H1 (cell line): Measurements from ENCODE around the gene GAST.

Experiments used
- BACH1 ChIP-seq: IDR thresholded peaks from 2 replicates; pipeline ENCODE4 v1.6.1; 2012; ENCODE audit warnings: low read length, improper control_type of control experiment
- EGR1 ChIP-seq: IDR thresholded peaks from 2 replicates; pipeline ENCODE4 v1.6.1; 2011; ENCODE audit warnings: low read depth, low read length, borderline replicate concordance
- EP300 ChIP-seq, 2 experiments: IDR thresholded peaks; 1 replicate in 1 of 2; 2 replicates in 1 of 2; pipeline ENCODE4 v1.6.1; 2011 to 2012; ENCODE audit warnings: low read depth in 2 of 2, low read length in 2 of 2, mild to moderate bottlenecking in 2 of 2, borderline replicate concordance in 1 of 2, inconsistent platforms in 1 of 2, moderate library complexity in 1 of 2
- EZH2 ChIP-seq: fragments of 200-600 bp; sonication (generic); IDR thresholded peaks from 2 replicates; pipeline ENCODE4 v1.7.1; 2012; ENCODE audit warnings: low read depth, mild to moderate bottlenecking, moderate library complexity, low read length, inconsistent platforms; ENCODE audit not compliant: severe bottlenecking
- GABPA ChIP-seq: IDR thresholded peaks from 2 replicates; pipeline ENCODE4 v1.6.1; 2011; ENCODE audit warnings: mild to moderate bottlenecking, low read length, moderate library complexity, borderline replicate concordance; ENCODE audit not compliant: insufficient read depth
- RXRA ChIP-seq: IDR thresholded peaks from 2 replicates; pipeline ENCODE4 v1.6.1; 2011; ENCODE audit warnings: low read depth, mild to moderate bottlenecking, low read length, moderate library complexity; ENCODE audit not compliant: insufficient read depth
- SIN3A ChIP-seq, 2 experiments: IDR thresholded peaks in 1 of 2; conservative IDR thresholded peaks in 1 of 2; 2 replicates each; pipeline ENCODE4 v1.6.1; 2011 to 2012; ENCODE audit warnings: low read length in 2 of 2, improper control_type of control experiment in 1 of 2, low read depth in 1 of 2, mild to moderate bottlenecking in 1 of 2
- SRF ChIP-seq: IDR thresholded peaks from 2 replicates; pipeline ENCODE4 v1.6.1; 2011; ENCODE audit warnings: mild to moderate bottlenecking, low read depth, low read length, moderate library complexity
- TCF12 ChIP-seq: IDR thresholded peaks from 2 replicates; pipeline ENCODE4 v1.6.1; 2011; ENCODE audit warnings: low read depth, mild to moderate bottlenecking, low read length
- ZNF274 ChIP-seq: IDR thresholded peaks from 2 replicates; pipeline ENCODE4 v1.7.0; 2012; ENCODE audit warnings: low read length, borderline replicate concordance; ENCODE audit errors: extremely low read depth
- TF ChIP-seq, protein P1 (sequence below), 3 experiments: IDR thresholded peaks; 1 replicate in 2 of 3; 2 replicates in 1 of 3; pipeline versions ENCODE4 v1.5.1 to v1.6.1; 2011; ENCODE audit warnings: low read length in 3 of 3, mild to moderate bottlenecking in 3 of 3, inconsistent platforms in 2 of 3, low read depth in 1 of 3, moderate library complexity in 1 of 3; ENCODE audit not compliant: insufficient read depth in 1 of 3; ENCODE audit errors: control extremely low read depth in 1 of 3
- TF ChIP-seq, protein P2 (sequence below): IDR thresholded peaks from 2 replicates; pipeline ENCODE4 v1.6.1; 2012; ENCODE audit warnings: inconsistent platforms
- TF ChIP-seq, protein P3 (sequence below): IDR thresholded peaks from 2 replicates; pipeline ENCODE4 v1.6.1; 2012; ENCODE audit warnings: low read length, inconsistent platforms
- TF ChIP-seq, protein P4 (sequence below): IDR thresholded peaks from 2 replicates; pipeline ENCODE4 v1.6.1; 2011; ENCODE audit warnings: low read length, improper control_type of control experiment

DNA sequence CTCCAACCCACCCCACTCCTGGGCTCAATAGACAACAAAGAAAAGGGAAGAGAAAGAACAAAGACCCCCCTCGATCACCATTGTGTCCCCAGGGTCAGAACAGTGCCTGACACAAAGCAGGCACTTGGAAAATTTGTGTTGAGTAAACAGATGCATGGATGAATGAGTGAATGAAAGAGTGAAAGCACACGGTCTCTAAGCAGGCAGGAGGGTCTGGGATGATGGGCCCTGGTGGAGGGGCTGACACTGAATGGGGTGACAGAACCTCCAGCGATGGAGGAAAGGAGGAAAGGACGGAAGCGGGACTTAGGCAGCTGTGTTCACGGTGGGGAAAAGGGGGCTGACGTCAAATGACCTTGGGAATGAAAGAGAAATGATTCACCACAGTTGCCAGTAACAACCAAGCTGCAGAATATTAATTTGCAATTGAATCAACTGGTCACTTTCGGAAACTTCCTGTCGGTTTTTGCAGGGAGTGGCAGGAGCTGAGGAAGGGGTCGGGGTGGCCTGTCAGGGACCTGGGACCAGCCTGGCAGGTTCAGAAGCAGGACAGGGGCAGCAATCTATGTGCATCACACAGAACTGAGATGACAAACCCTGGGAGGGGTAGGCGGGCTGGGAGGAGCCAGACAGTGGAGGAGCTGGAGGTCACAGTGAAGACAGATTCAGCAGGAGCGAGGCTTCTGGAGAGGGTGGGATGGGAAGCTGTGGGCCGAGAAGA lies 6.7 kb upstream of the GAST start:
- TF ChIP-seq GABPA = no peak
- TF ChIP-seq, protein P1, sequence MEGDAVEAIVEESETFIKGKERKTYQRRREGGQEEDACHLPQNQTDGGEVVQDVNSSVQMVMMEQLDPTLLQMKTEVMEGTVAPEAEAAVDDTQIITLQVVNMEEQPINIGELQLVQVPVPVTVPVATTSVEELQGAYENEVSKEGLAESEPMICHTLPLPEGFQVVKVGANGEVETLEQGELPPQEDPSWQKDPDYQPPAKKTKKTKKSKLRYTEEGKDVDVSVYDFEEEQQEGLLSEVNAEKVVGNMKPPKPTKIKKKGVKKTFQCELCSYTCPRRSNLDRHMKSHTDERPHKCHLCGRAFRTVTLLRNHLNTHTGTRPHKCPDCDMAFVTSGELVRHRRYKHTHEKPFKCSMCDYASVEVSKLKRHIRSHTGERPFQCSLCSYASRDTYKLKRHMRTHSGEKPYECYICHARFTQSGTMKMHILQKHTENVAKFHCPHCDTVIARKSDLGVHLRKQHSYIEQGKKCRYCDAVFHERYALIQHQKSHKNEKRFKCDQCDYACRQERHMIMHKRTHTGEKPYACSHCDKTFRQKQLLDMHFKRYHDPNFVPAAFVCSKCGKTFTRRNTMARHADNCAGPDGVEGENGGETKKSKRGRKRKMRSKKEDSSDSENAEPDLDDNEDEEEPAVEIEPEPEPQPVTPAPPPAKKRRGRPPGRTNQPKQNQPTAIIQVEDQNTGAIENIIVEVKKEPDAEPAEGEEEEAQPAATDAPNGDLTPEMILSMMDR (IDR thresholded peaks at IDR 0.05; ENCODE audit: control extremely low read depth in 1 of 3, insufficient read depth in 1 of 3, low read depth in 1 of 3, low read length in 3 of 3) = no peak
- no peak for TF ChIP-seq SRF
- TF ChIP-seq EGR1 = no peak
- TF ChIP-seq BACH1 = no peak
- TF ChIP-seq, protein P2, sequence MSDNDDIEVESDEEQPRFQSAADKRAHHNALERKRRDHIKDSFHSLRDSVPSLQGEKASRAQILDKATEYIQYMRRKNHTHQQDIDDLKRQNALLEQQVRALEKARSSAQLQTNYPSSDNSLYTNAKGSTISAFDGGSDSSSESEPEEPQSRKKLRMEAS = no peak
- no peak for TF ChIP-seq EZH2
- no peak for TF ChIP-seq RXRA
- TF ChIP-seq ZNF274 = no peak
- TF ChIP-seq, protein P3, sequence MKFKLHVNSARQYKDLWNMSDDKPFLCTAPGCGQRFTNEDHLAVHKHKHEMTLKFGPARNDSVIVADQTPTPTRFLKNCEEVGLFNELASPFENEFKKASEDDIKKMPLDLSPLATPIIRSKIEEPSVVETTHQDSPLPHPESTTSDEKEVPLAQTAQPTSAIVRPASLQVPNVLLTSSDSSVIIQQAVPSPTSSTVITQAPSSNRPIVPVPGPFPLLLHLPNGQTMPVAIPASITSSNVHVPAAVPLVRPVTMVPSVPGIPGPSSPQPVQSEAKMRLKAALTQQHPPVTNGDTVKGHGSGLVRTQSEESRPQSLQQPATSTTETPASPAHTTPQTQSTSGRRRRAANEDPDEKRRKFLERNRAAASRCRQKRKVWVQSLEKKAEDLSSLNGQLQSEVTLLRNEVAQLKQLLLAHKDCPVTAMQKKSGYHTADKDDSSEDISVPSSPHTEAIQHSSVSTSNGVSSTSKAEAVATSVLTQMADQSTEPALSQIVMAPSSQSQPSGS = no peak
- no peak for TF ChIP-seq EP300 (IDR thresholded peaks at IDR 0.05; ENCODE audit: borderline replicate concordance in 1 of 2, low read depth in 2 of 2, low read length in 2 of 2)
- TF ChIP-seq, protein P4, sequence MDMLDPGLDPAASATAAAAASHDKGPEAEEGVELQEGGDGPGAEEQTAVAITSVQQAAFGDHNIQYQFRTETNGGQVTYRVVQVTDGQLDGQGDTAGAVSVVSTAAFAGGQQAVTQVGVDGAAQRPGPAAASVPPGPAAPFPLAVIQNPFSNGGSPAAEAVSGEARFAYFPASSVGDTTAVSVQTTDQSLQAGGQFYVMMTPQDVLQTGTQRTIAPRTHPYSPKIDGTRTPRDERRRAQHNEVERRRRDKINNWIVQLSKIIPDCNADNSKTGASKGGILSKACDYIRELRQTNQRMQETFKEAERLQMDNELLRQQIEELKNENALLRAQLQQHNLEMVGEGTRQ = no peak
- TF ChIP-seq TCF12 = peak; percentile 63; the same call in 1 of the 2 replicates
- TF ChIP-seq SIN3A (conservative IDR thresholded peaks at IDR 0.05 in 1 of 2, IDR thresholded peaks at IDR 0.05 in 1 of 2; ENCODE audit: low read depth in 1 of 2, low read length in 2 of 2) = no peak; a peak in 1 of 4 replicates
